GM03348 (cell line): ENCODE data around the gene AADACL3.
"Not testable (repeated sequence)": the region's sequence is repeated elsewhere in the genome, so short reads cannot be mapped to it uniquely, and the experiment has no call there.

ENCODE experiments used
- DNase-seq: peaks from one replicate; pipeline ENCODE4 v3.0.0; 2012; ENCODE audit warnings: low spot score

AADACL3 gene, protein sequence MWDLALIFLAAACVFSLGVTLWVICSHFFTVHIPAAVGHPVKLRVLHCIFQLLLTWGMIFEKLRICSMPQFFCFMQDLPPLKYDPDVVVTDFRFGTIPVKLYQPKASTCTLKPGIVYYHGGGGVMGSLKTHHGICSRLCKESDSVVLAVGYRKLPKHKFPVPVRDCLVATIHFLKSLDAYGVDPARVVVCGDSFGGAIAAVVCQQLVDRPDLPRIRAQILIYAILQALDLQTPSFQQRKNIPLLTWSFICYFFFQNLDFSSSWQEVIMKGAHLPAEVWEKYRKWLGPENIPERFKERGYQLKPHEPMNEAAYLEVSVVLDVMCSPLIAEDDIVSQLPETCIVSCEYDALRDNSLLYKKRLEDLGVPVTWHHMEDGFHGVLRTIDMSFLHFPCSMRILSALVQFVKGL

GRCh38 chr1:12715896-12716437 lies at the start of gene AADACL3:
Gene AADACL3 (plus strand): TSS chr1:12716110. CDS start chr1:12716177, 67 bp downstream.
- DNase-seq = no peak

DNA sequence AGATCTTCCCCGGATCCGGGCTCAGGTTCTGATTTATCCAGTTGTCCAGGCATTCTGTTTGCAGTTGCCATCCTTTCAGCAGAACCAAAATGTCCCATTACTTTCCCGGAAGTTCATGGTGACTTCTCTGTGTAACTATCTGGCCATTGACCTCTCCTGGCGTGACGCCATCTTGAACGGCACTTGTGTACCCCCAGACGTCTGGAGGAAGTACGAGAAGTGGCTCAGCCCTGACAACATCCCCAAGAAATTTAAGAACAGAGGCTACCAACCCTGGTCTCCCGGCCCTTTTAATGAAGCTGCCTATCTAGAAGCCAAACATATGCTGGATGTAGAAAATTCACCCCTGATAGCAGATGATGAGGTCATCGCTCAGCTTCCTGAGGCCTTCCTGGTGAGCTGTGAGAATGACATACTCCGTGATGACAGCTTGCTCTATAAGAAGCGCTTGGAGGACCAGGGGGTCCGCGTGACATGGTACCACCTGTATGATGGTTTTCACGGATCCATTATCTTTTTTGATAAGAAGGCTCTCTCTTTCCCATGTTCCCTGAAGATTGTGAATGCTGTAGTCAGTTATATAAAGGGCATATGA lies 49.7 kb upstream of the AADACL3 start:
- DNase-seq = no peak

DNA sequence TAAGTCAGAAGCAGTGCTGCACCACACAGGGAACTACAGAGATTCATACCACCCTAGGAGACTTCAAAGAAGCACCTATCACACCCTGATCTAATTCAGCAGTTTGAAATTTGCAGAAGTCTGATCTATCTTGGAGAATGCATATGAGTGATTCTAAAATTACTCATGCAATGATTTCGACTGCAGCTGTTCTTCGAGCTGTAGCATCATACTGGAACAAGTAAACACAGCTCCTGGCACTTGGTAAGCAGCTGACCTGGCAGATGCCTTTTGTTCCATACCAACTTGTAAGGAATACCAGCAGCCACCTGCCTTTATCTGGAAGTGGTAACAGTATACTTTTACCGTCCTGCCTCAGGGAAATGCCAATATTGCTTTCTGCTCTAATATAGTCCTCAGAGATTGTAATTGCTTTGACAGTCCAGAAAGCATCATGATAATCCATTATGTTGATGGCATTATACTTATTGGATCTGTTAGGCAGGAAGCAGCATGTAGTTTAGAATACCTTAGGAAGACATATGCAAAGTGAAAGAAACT lies 46.3 kb upstream of the AADACL3 start:
- no peak for DNase-seq

DNA sequence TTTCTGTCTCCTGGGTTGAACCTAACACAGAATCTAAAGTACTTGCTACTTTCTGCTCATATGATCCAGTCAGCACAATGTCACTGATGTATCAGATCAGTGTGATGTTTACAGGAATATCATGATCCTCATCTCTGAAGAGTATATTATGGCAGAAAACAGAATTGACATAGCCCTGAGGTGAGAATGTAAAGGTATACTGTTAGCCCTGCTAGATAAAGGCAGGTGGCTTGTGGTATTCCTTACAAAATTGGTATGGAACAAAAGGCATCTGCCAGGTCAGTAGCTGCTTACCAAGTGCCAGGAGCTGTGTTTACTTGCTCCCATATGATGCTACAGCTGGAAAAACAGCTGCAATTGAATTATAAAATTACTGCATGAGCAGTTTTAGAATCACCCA lies 41.6 kb upstream of the AADACL3 start:
- no peak for DNase-seq

DNA sequence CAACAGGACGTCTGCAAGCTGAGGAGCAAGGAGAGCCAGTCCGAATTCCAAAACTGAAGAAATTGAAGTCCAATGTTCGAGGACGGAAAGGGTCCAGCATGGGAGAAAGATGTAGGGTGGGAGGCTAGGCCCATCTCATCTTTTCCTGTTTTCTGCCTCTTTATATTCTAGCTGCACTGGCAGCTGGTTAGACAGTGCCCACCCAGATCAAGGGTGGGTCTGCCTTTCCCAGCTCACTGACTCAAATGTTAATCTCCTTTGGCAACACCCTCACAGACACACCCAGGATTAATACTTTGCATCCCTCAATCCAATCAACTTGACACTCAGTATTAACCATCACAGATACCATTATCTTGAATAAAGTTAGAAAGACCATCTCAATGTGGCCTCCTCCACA lies 39.8 kb upstream of the AADACL3 start:
- DNase-seq = not testable (repeated sequence)

- DNase-seq = no peak
These were observed 38.3 kb upstream of the AADACL3 start for GRCh38 chr1:12677565-12677964.

DNA sequence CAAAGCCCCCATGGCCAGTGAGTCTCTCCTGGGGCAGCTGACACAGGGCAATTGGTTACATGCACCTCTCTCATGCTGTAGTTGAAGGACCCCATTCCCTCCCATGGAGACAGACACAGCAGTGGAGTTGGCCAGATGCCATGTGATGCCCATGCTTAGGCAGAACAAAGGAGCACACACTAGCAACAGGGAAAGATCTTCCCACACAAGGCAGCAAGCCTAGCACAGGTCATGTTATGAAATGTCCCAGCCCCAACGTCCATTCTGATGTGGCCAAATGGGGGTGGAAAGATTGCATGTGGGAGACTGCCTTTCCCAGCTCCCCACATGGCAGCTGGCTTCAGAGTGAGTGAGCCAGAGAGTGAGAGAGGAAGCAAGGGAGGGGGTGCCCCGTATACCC lies 37.6 kb upstream of the AADACL3 start:
- DNase-seq = no peak

DNA sequence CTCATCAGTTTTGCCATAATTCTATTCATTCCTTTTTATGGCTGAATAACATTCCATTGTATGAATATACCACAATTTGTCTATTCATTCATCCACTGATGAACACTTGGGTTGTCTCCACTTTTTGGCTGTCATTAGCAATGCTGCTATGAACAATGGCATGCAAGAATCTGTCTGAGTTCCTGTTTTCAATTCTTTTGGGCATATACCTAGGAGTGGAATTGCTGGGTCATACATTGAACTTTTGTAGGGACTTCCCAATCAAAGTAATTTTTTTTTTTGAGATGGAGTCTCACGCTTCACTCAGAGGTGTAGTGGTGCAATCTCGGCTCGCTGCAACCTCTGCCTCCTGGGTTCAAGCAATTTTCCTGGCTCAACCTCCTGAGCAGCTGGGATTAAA lies 37.1 kb upstream of the AADACL3 start:
- DNase-seq = no peak

DNA sequence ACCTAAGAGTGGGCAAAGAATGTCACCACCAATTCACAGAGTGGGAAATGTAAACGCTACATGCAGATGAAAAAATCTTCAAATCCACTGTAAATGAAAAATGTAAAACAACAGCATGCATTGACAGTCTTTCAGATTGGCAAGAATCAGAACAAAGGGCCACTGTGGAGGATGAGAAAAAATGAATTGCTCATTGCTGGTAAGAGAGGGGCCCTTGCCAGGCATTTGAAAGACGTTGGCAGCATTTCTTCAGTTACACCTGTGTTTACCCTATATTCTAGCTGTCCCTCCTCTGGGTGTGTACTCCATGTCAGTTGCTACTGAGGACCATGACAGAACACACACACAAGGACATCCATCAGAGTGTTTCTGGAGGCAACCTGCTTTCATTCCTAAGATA lies 25.8 kb upstream of the AADACL3 start:
- no peak for DNase-seq

DNA sequence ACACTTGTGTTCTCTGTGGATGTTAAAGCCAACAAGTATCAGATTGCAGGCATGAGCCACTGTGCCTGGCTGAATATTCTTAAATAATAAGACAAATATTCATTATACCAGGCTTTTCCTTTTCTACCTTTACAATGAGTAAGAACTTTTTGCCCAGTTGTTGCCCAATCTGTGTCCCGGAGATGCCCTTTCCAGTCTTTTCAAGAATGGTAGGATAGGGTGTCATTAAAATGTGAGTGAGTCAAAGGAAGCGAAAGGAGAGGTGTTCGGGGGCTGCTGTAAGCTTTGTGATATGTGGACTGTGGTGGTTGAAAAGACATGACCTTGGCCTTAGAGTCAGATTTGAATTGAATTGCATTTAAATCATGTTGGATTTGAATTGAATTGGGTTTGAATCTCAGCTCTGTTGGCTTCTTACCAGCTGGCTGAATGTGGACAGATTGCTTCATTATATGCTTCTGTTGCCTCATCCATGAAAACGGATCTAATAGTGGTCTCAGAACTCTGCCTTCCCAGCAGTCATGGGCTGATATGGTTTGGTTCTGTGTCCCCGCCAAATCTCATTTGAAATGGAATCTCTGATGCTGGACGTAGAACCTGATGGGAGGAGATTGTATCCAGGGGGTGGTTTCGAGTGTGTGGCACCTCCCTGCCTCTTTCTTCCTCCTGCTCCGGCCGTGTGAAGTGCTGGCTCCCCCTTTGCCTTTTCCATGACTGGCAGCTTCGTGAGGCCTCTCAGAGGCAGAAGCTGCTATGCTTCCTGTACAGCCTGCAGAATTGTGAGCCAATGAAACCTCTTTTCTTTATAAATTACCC lies 22.7 kb upstream of the AADACL3 start:
- no peak for DNase-seq

GRCh38 chr1:12696658-12697057 lies 19.3 kb upstream of the AADACL3 start:
- DNase-seq = no peak

- peak; percentile 29 for DNase-seq
These were observed 18.5 kb upstream of the AADACL3 start for GRCh38 chr1:12697397-12697796.

GRCh38 chr1:12703821-12704451 lies 12.0 kb upstream of the AADACL3 start:
- DNase-seq = no peak

DNA sequence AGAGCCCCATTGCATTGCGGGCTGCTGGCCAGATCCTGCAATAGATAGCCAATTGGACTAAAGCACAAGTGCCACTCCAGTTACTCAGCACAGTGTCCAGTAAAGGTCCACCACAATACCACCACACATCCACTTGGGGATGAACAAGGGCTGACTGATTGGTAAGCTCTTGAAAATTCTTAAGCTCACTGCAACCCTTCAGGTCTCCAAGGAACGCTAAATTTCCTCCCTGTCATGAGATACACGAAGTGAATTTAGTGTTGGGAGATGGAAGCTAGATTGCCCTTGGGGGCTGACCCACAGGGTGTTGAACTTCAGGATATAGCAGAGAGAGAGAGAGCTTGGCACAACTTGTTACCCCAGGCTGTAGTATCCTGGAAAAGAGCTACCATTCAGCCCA lies 9.8 kb upstream of the AADACL3 start:
- no peak for DNase-seq

DNA sequence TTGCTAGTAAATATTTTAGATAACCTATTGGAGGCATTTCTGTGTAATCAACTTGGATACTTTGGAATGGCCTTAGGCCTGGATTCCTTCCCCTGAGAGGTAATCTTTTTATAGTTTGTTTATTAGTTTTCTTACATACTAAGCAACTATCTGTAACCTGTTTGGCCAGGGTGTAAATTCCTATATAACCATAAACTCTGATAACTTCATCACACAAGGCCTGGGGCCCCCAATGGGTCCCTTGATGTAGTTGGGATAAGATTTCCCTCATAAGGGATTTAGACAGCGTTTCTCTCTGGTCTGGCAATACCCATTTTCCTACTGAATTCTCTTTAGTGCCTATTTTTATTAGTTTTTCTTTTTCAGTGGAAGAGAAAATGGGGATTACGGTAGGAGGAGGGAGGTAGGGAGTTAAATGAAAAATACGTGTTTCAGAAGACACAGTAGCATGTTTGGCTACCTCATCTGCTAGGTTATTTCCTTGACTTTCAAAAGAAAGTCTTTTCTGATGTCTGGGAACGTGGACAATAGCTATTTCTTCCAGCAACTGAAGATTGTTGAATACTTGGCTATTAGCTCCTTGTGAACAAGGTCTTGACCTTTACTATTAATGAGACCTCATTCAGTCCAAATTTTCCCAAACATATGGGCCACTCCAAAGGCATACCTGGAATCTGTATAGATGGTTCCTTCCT lies 7.4 kb upstream of the AADACL3 start:
- DNase-seq = no peak

- DNase-seq = no peak
These were observed 6.8 kb upstream of the AADACL3 start for GRCh38 chr1:12709091-12709491.

GRCh38 chr1:12709696-12710095 lies 6.2 kb upstream of the AADACL3 start:
- no peak for DNase-seq

DNA sequence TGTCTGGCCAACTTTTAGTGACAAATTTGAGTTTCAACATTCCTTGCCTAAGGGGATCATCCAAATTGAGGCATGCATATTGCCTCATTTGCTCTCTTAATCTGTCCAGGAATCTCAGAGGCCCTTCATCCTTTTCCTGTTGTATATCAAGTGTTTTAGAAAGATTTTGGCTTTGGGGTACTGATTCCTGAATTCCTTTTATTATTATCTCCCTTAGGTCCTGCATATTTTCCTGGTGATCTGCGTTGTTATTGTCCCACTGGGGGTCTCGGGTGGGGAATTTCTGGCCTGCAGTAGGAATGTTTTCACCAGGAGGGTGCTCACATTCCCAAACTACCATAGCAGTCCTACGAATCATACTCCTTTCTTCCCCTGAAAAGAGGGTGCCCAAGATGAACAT lies 4.4 kb upstream of the AADACL3 start:
- DNase-seq = no peak

DNA sequence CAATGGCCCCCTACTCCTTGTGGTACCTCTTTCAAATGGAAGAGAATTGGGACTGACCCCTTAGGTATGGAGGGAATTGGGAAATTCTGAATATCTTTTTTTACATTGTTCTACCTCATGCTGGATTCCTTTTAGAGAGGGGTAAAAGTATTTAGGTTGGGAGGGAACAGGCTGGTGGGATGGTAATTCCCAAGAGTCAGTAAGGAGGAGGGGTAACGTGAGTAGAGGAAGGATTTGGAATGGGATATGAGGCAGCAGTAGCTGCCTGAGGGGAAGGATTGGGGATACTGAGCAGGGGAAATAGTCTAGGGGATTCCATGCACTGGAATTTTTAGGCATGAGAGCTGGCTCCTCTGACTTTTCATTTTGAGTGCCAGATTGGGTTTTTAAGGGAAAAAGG lies 3.8 kb upstream of the AADACL3 start:
- DNase-seq = no peak

- DNase-seq = no peak
These were observed 3.0 kb upstream of the AADACL3 start for GRCh38 chr1:12712929-12713328.

DNA sequence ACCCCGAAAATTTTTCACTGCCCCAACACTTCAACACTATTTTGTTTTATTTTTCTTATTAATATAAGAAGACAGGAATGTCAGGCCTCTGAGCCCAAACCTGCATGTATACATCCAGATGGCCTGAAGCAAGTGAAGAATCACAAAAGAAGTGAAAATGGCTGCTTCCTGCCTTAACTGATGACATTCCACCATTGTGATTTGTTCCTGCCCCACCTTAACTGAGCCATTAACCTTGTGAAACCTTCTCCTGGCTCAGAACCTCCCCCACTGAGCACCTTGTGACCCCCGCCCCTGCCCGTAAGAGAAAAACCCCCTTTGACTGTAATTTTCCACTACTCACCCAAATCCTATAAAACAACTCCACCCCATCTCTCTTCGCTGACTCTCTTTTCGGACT lies 2.3 kb upstream of the AADACL3 start:
- not testable (repeated sequence) for DNase-seq
